DND-41 (cell line): ENCODE data around the gene RP2.

Source experiments
- EZH2 ChIP-seq: IDR thresholded peaks from 3 replicates; pipeline ENCODE4 v1.6.1; 2012; ENCODE audit warnings: borderline replicate concordance, low read depth, mild to moderate bottlenecking, moderate library complexity, low read length, inconsistent platforms; ENCODE audit not compliant: severe bottlenecking
- TF ChIP-seq, protein P1 (sequence below): IDR thresholded peaks from 2 replicates; pipeline ENCODE4 v1.5.1; 2012; ENCODE audit warnings: borderline replicate concordance, low read length, moderate library complexity, mild to moderate bottlenecking; ENCODE audit not compliant: poor library complexity, severe bottlenecking; ENCODE audit errors: extremely low read depth

DNA sequence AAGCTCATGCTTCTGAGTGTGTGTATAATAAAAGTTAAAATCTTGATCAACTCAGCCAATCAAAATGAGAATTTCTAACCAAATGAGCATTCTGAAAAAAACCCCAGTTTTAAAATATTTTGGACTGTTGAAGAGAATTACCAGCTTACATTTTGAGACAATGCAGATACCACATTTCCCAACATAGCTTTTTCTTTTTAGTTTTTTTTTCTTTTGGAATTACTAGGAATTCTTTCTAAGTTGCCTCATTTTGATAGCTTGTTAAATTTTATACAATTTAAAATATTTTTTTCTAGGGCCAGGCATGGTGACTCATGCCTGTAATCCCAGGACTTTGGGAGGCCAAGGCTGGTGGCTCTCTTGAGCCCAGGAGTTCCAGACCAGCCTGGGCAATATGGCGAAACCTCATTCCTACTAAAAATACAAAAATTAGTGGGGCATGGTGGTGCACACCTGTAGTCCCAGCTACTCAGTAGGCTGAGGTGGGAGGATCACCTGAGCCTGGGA lies 2.2 kb downstream of the RP2 start:
- TF ChIP-seq, protein P1, sequence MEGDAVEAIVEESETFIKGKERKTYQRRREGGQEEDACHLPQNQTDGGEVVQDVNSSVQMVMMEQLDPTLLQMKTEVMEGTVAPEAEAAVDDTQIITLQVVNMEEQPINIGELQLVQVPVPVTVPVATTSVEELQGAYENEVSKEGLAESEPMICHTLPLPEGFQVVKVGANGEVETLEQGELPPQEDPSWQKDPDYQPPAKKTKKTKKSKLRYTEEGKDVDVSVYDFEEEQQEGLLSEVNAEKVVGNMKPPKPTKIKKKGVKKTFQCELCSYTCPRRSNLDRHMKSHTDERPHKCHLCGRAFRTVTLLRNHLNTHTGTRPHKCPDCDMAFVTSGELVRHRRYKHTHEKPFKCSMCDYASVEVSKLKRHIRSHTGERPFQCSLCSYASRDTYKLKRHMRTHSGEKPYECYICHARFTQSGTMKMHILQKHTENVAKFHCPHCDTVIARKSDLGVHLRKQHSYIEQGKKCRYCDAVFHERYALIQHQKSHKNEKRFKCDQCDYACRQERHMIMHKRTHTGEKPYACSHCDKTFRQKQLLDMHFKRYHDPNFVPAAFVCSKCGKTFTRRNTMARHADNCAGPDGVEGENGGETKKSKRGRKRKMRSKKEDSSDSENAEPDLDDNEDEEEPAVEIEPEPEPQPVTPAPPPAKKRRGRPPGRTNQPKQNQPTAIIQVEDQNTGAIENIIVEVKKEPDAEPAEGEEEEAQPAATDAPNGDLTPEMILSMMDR: no peak
- TF ChIP-seq EZH2: no peak
